Measurements from ENCODE around the gene PGA4.
"Not testable (repeated sequence)": the region's sequence is repeated elsewhere in the genome, so short reads cannot be mapped to it uniquely, and the experiment has no call there.

The PGA4 gene

DNA sequence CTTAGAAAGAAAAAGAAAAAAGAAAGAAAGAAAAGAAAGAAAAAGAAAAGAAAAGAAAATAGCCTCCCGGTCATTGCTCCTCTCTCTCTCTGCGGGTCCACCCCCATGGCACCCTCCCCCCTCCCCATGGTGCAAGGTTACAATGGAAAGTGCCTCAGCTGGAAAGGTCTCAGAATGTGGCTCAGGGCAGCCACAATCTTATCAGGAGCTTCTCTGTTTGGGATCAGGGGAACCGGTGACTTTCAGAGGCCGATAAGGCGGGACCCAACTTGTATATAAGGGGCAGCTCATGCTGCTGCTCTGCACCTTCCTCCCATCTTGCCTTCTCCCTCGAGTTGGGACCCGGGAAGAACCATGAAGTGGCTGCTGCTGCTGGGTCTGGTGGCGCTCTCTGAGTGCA, at the start of gene PGA4:
Gene PGA4, plus strand, starts transcription at position 301 of the 400 bp plus-strand sequence. Its CDS starts 54 bp downstream, at position 355.
- not testable (repeated sequence) for DNase-seq

DNA sequence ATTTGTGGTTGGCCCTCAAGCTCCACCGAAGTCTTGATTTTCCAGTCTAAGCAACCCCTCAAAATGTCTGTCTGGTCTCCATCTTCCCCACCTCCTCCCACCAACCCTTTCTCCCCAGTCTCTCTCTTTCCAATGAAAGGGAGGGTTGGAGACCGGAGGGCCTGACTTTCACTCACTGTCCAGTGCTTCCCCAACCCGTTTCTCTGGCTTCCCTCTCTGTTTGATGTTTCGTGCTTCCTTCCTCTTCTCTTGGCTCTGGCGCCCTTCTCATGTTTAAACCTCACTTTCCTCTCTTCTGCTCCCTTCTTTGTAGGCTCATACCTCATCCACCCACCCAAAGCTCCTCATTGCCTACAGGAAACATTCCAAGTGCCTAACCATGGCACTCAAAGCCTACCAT, 49.8 kb upstream of the PGA4 start:
- no peak for DNase-seq

DNA sequence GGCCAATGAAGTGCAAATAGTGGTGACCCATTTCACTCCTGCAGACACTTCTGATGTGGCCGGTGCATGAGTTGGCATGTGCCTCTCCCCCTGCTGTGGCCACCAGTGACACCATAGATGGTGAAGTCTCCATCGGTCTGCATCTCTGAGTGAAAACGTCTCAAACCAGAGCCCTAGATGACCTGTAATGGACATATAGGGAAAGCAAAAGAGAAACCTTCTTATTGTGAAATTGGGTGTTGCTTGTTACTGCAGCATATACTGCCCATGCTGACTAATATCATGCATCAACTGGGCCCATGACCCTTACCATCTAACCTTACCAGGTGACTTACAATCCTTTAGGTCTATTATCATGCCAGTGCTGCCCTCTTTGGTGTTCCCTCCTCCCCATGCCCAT, 49.3 kb upstream of the PGA4 start:
- no peak for DNase-seq

DNA sequence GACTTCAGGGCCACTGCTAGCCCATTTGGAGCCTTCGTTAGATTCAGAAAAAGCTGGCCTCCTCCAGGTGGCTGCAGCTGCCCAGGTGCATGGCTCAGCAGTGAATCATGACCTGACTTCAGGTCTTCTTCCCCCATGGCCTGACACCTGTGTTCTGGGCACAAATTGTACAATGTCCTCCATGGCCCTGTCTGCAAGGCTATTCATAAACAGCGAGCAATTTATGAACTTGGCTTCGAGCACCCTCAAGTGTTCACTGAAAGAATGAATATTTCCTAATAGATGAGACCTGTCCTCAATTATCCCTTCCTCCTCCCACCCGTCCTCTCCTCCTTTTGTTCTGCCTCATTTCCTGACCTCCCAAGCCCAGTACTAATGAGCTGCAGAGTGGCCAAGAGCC, 48.7 kb upstream of the PGA4 start:
- no peak for DNase-seq

DNA sequence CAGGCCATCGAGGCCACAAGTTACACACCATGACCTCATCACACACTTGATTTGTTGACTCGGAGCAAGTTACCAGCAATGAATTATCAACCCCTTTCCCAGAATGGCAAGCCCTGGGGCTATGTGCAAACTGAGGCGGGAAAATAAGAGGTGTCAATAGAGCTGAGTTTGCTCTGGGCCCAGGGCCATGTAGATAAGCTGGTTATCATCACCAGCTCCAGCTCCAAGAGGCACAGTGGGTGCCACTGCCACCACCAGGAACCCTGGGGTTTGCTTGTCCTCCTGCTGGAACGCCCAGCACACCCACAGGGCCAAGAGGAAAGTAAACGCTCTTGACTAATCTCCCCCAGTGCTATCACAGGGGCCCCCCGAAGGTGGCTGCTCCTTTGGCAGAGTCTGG, 47.9 kb upstream of the PGA4 start:
- no peak for DNase-seq

DNA sequence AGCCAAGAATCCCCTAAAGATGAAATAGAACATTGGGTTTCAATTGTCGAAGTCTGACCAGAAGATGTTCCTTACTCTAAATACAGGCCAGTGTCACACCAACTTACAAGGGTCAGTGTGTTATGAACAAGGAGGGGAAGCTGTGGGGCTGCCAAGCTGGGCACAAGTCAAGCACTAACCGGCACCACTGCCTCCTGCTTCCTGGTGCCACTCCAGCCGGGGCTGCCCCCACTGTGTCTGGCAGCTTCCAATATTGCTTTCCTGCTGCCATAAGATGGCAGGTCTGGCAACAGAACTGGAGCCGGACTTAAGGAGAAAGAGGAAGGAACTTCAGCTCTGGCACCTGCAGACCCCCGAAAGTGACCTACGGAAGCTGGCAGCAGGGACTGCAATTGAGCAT, 47.2 kb upstream of the PGA4 start:
- DNase-seq, result no peak

DNA sequence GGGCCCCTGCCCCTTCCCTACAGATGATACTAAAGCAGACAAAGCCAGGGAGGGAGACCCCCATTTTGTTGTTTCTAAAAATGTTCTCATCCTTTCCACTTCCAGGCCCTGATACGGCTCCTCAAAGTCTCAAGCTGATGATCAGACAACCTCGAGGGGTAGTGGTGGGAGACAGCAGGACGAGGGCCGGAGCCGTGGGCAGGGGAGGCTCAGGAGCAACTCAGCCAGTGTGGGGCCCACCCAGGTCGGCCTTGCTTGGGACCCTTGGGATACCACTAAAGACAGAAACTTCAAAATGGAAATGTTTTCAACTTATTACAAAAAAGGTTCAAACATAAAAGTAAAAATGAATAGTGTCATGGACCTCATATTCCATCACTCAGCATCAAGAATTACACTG, 45.7 kb upstream of the PGA4 start:
- DNase-seq, result no peak

DNA sequence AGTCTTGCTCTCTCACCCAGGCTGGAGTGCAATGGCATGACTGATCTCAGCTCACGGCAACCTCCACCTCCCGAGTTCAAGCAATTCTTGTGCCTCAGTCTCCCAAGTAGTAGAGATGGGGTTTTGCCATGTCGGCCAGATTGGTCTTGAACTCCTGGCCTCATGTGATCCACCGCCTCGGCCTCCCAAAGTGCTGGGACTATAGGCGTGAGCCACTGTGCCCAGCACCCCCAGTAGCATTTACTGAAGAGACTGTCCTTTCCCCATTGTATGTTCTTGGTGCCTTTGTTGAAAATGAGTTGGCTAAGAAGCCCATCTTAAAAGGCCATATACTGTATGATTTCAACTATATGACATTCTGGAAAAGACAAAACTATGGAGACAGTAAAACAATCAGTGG, 41.9 kb upstream of the PGA4 start:
- DNase-seq, result not testable (repeated sequence)

DNA sequence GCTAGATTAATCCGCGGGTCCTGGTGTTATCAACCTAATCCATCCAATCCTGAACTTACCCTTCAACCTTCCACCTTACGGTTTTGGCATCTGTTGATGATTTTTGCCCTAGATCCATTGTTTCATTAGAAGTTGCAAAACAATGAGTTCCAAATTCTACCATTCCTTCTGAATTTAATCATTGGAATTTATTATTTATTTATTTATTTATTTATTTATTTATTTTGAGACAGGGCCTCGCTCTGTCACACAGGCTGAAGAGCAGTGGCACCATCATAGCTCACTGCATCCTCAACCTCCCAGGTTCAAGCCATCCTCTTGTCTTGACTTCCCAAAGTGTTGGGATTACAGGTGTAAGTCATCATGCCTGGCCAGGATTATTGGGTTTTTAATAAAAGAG, 40.7 kb upstream of the PGA4 start:
- DNase-seq, result no peak

DNA sequence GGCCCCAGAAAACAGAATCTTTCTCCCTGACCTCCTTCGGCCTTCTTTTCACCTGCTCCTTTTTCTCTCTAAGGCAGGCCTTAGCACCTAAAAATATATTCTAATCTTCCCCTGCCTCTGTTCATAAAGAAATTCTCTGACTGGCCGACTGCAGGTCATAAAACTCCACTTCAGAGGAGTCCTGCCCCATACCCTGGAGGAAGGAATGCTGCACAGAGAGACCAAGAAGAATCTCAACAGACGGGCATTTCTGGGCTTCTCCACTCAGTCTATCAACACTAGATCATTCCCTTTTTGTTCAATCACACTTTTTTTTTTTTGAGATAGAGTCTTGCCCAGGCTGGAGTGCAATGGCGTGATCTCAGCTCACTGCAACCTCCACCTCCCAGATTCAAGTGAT, 38.5 kb upstream of the PGA4 start:
- no peak for DNase-seq

DNA sequence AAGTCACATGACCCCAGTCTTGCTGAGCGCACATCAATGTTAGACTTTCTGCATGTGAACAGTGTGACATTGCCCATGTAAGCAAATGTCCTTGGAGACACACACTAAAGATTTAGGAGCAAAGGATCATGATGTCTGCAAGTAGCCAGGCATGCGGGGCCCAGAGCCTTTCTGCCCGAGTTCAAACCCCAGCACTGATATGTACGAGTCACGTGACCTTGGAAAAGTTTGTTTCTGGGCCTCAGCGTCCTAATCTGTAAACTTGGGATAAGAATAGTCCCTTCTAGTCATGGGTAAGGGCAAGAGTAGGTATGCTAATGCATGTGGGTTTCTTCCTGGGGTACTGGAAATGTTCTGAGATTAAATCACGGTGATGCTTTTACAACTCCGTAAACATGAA, 35.6 kb upstream of the PGA4 start:
- no peak for DNase-seq

DNA sequence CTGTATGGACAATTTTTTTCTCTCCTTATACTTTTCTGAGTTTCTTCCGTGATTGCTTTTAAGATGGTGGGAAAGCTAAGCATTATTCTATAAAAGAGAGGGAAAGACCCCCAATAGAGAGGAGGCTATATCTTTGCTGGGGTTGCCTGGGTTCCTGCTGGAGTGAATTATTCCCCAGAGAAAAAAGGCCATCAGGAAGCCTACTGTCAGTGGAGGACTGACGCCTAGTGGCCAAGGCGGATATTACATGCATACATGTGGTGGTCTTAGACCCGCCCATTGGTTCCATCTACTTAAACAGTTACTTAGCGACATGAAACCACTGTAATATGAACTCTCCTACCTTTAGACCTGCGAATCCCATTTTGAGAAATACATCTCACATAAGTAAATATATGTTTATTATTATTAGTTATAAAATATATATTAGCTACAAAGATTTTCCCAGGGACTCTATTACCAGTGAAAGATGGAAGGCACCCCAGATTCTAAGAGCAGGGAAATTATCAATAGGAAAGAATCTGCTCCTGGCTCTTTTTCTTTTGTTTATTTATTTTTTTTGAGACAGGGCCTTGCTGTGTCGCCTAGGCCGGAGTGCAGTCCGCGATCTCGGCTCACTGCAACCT, 34.5 kb upstream of the PGA4 start:
- peak; percentile 86 to 88 for DNase-seq

DNA sequence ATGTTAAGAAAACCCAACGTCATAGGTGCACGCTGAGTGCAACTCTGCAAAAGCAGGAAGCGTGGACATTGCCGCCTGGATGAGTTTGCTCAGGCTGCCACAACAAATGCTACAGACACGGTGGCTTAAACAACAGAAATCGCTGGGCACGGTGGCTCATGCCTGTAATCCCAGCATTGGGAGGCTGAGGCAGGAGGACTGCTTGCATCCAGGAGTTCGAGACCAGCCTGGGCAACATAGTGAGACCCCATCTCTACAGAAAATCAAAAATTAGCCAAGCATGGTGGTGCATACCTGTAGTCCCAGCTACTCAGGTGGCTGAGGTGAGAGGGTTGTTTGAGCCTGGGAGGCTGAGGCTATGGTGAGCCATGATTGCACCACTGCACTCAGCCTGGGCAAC, 32.2 kb upstream of the PGA4 start:
- DNase-seq, result no peak

DNA sequence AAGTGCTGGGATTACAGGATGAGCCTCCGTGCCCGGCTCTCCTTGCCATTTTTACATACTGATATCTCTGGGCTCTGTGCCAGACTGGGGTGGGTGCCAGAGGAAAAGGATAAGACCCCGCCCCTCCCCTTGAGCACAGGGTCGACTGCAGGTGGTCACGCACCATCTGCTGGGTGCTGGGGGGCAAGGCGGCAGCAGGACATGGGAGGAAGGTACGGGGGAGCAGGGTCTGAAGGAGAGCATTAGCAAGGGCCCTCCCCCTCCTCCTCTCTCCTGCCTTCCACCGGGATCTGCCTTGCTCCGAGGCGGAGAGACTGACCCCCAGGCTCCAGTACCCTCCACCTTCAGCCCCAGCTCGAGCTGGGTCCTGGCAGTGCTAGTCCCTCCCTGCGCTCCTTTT, 28.6 kb upstream of the PGA4 start:
- no peak for DNase-seq

DNA sequence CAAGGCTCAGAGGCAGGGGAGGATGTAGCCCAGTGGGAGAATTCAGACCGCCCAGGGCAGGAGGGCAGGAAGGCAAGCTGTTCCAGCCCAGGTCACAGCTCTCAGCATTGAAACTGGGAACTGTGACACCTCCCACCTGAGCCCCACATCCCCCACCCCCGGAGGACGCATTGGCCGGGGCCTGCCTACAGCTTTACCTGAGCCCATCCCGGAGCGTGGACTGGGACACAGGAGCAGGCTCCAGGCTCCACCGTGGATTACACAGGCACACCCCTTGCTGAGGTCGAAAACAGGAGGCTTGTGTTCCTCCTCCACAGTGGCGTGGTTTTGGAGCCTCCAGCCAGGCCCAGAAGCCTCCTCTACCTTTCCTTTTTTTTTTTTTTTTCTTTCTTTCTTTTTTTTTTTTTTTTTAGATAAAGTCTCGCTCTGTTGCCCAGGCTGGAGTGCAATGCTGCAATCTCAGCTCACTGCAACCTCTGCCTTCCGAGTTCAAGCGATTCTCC, 27.9 kb upstream of the PGA4 start:
- no peak for DNase-seq

DNA sequence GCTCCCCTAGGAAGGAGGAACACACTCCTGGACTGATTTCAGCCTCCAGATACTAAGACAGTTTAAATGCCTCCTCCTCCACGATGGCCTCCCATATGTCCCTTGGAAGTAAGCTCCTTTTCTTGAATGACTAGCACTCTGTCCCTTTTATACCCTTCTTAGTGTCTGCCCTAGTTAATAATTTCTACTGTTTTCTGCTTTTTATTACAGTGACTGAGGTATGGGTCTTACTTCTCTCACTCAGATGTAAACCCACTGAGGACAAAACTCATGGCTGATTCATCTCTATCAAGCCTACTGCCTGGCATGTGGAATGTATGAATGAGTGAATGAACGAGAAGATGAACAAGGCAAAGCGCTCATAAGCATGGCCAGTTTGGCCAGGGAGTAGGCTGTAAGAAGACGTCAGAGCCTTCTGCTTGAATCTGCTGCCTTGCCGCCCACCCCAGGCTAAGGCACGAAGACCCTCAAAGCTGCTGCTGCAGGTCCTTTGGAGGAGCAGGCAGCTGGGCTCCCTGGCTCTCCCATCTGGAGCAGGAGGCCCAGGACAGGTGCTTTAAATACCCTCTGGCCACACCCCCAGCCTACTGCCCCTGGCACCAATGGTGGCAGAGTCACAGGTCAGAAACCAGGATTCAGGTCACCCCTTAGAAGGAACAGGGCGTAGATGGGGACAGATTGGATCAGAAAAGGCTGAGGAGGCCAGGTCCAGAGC, 27.0 kb upstream of the PGA4 start:
- no peak for DNase-seq

DNA sequence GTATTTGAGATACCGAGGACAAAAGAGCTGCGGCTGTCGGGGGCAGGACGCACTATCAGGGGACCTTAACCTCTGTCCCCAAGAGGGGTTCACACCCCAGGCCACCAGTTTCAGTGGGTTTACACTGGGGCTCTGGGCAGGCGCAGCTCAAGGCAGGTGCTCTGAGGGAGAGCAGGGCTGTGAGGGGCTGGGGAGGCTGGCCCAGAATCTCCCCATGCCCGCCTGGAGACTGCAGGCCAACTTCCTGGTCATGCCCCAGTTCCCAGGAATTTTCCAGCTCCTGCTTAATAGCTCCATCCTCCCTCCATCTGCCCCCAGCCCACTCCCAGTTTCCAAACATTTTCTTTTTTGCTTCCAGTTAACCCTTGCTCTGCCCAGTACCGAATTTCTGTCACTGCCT, 26.4 kb upstream of the PGA4 start:
- DNase-seq, result no peak

DNA sequence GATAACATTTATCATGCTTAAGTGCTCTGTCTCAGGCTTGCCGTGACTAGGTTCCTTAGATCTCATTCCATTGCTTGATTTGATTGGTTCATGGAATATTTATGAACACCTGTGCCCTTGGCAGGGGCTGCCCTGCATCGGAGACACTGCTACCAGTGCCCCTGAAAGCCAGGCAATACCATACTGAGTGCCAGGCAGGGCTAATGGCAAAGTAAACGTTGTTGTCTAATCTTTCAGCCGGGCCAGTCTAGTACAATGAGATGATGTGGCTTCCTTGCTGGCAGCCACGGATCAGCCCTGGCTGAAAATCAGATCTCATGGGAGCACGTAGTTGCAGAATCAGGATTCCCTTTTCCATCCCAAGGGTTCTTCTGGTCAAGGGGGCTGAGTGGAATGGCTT, 23.8 kb upstream of the PGA4 start:
- no peak for DNase-seq

DNA sequence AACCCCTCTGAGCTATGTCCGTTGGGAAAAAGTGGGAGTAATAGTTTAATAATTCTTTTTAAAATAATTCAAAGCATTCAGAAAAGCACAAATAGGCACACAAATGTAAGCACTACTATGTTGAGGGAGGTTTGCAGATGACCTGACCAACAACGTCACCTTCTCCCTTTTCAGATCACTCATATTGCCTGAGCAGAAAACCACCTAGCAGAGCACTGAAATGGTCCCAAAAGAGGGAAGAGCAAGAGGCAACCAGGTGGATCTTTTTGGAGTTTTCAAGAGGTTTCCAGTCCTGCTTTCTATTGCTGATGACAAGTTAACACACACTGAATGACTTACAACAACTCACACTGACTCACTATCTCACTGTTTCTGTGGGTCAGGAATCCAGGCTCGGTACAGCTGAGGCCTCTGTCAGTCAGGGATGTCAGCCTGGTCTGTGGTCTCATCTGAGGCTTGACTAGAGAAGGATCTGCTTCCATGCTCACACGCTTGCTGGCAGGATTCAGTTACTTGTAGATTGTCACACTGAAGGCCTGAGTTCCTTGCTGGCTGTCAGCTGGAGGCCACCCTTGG, 23.1 kb upstream of the PGA4 start:
- DNase-seq, result no peak

DNA sequence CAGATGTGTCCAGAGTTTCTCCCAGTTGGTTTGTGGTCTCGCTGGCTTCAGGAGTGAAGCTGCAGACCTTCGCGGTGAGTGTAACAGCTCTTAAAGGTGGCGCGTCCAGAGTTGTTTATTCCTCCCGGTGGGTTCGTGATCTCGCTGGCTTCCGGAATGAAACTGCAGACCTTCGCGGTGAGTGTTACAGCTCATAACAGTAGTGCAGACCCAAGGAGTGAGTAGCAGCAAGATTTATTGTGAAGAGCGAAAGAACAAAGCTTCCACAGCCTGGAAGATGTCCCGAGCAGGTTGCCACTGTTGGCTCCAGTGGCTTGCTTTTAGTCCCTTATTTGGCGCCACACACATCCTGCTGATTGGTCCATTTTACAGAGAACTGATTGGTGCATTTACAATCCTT, 20.7 kb upstream of the PGA4 start:
- DNase-seq, result no peak

DNA sequence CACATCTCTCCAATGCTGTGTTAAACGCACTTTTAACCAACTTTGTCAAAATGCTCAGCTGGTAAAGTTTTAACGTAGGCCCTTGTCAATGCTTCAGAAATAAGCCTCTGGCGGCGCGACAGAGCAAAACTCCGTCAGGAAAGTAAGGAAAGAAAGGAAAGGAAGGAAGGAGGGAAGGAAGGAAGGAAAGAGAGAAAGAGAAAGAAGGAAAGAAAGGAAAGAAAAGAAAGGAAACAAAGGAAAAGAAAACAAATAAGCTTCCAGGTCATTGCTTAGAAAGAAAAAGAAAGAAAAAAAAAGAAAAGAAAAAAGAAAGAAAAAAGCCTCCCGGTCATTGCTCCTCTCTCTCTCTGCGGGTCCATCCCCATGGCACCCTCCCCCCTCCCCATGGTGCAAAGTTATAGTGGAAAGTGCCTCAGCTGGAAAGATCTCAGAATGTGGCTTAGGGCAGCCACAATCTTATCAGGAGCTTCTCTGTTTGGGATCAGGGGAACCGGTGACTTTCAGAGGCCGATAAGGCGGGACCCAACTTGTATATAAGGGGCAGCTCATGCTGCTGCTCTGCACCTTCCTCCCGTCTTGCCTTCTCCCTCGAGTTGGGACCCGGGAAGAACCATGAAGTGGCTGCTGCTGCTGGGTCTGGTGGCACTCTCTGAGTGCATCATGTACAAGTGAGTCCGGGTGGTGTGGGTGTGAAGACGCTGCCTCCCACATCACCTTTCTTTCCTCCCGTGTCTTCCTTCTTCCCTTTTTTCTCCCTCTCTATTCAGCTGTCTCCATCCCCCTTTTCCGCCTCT, 19.0 kb upstream of the PGA4 start, which contains the start of gene PGA3:
Gene PGA3, plus strand, starts transcription at position 566 of the 797 bp plus-strand sequence. Its CDS starts 50 bp downstream, at position 616.
- DNase-seq, result not testable (repeated sequence)

DNA sequence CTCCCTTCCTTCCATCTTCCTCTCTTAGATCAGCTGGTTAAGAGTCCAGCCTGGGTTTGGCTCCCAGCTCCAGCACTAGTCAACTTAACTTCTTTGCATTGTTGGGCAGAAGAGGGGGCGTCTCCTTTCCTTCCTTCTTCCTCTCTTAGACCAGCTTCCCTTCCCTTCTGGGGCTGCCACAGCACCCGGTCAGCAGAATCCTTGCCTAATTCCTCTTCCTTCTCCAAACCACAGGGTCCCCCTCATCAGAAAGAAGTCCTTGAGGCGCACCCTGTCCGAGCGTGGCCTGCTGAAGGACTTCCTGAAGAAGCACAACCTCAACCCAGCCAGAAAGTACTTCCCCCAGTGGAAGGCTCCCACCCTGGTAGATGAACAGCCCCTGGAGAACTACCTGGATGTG, 18.3 kb upstream of the PGA4 start:
- not testable (repeated sequence) for DNase-seq

DNA sequence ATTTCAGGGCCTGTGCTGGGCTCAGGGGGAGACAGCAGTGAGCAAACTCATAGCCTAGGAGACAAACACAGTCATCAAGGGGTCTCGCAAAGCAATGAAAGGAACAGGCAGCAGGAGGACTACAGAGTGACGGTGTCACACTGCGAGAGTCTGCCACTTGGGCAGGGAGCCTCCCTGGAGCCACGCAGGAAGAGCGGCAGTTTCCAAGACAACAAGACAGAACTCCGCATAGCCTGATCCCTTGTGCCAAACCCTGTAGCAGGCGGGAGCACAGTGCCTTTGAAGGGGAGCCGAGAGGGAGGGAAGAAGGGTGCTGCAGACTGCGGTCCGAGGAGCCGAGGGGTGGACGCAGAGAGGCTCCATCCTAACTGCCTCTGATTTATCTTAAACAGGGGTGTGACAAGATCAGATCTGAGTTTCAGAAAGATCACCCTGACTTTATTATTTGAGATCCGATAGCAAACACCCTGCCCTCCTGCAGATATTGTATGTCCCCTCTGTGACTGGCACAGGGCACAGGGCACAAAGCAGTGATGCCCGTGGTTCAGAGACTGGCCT, 17.6 kb upstream of the PGA4 start:
- not testable (repeated sequence) for DNase-seq

Data from stimulated activated CD4-positive, alpha-beta T cell treated with anti-CD3 and anti-CD28 coated beads, Interleukin-2, amount 100 ng/mL, for 24 hours (primary cell).